Measurements from ENCODE around the gene MYCBP. TPM values are rescaled to one million over a fixed set of nuclear protein-coding genes. Genes with fewer than 3 reads are reported as not detected.
A peak's percentile ranks its signal among the peaks of the same experiment; 100 is the strongest.

MYCBP gene
- total and polyA plus RNA-seq, 2 of the 13 experiments (the other 11 are each of a cell fraction or from before 2014, with no cell fraction given): 11.4 to 30.4 TPM

- TF ChIP-seq, protein P1, sequence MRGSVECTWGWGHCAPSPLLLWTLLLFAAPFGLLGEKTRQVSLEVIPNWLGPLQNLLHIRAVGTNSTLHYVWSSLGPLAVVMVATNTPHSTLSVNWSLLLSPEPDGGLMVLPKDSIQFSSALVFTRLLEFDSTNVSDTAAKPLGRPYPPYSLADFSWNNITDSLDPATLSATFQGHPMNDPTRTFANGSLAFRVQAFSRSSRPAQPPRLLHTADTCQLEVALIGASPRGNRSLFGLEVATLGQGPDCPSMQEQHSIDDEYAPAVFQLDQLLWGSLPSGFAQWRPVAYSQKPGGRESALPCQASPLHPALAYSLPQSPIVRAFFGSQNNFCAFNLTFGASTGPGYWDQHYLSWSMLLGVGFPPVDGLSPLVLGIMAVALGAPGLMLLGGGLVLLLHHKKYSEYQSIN (CRISPR knock-in tag; IDR thresholded peaks at IDR 0.05; ENCODE audit: borderline replicate concordance): no peak
- TF ChIP-seq REPIN1 (CRISPR knock-in tag; IDR thresholded peaks at IDR 0.05; ENCODE audit: borderline replicate concordance, low read depth) (peak; percentile 60; the same call in 1 of the 2 replicates), RAD51 (IDR thresholded peaks at IDR 0.05; ENCODE audit: borderline replicate concordance) (no peak), ZNF572 (CRISPR knock-in tag; IDR thresholded peaks at IDR 0.05) (no peak), SAFB2 (CRISPR knock-in tag; IDR thresholded peaks at IDR 0.05; ENCODE audit: borderline replicate concordance, low read depth) (peak; percentile 80; the same call in 1 of the 2 replicates), KDM5B (CRISPR knock-in tag; IDR thresholded peaks at IDR 0.05; ENCODE audit: borderline replicate concordance) (peak; percentile 90; the same call in 1 of the 2 replicates), ZFP36L1 (CRISPR knock-in tag; IDR thresholded peaks at IDR 0.05) (peak; percentile 81), NR2C2 (CRISPR knock-in tag; IDR thresholded peaks at IDR 0.05; ENCODE audit: borderline replicate concordance) (no peak), ZNF280B (CRISPR knock-in tag; IDR thresholded peaks at IDR 0.05; ENCODE audit: borderline replicate concordance) (peak; percentile 44; the same call in 1 of the 2 replicates), DDIT3 (CRISPR knock-in tag; IDR thresholded peaks at IDR 0.05) (no peak), ZNF124 (CRISPR knock-in tag; IDR thresholded peaks at IDR 0.05) (no peak), ZNF143 (CRISPR knock-in tag; IDR thresholded peaks at IDR 0.05) (no peak), FOXK2 (IDR thresholded peaks at IDR 0.05) (no peak), IKZF4 (CRISPR knock-in tag; IDR thresholded peaks at IDR 0.05; ENCODE audit: borderline replicate concordance, low read depth, not compliant biosample characterization) (peak; percentile 68), MXD4 (CRISPR knock-in tag; IDR thresholded peaks at IDR 0.05) (no peak; the same call in 1 of the 2 replicates), ZNF724P (CRISPR knock-in tag; IDR thresholded peaks at IDR 0.05; ENCODE audit: borderline replicate concordance) (peak; percentile 85; the same call in 1 of the 2 replicates), AHR (CRISPR knock-in tag; IDR thresholded peaks at IDR 0.05) (no peak), ZSCAN22 (CRISPR knock-in tag; IDR thresholded peaks at IDR 0.05) (no peak)
- TF ChIP-seq, protein P2, sequence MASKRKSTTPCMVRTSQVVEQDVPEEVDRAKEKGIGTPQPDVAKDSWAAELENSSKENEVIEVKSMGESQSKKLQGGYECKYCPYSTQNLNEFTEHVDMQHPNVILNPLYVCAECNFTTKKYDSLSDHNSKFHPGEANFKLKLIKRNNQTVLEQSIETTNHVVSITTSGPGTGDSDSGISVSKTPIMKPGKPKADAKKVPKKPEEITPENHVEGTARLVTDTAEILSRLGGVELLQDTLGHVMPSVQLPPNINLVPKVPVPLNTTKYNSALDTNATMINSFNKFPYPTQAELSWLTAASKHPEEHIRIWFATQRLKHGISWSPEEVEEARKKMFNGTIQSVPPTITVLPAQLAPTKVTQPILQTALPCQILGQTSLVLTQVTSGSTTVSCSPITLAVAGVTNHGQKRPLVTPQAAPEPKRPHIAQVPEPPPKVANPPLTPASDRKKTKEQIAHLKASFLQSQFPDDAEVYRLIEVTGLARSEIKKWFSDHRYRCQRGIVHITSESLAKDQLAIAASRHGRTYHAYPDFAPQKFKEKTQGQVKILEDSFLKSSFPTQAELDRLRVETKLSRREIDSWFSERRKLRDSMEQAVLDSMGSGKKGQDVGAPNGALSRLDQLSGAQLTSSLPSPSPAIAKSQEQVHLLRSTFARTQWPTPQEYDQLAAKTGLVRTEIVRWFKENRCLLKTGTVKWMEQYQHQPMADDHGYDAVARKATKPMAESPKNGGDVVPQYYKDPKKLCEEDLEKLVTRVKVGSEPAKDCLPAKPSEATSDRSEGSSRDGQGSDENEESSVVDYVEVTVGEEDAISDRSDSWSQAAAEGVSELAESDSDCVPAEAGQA (IDR thresholded peaks at IDR 0.05; ENCODE audit: low read depth): no peak
- TF ChIP-seq, protein P2 (CRISPR knock-in tag; IDR thresholded peaks at IDR 0.05; ENCODE audit: borderline replicate concordance): peak; percentile 44; the same call in 1 of the 2 replicates
Observed at GRCh38 chr1:38873027-38873969, at the start of gene MYCBP (continued).

Measured in HepG2 (cell line).